Breast epithelium (tissue), 3 donors: Measurements from ENCODE around the gene ANKRD42.

Experiments used
- POLR2A ChIP-seq: fragments of 450-650 bp; IDR thresholded peaks from one replicate; pipeline ENCODE4 v1.6.1; 2016; ENCODE audit warnings: antibody characterized with exemption, mild to moderate bottlenecking, moderate library complexity
- TF ChIP-seq, protein P1 (sequence below), 3 donors: fragments of 450-650 bp; IDR thresholded peaks; one replicate each; pipeline ENCODE4 v1.5.1; 2016 to 2017; ENCODE audit warnings: antibody characterized with exemption in 3 of 3, mild to moderate bottlenecking in 3 of 3, moderate library complexity in 3 of 3

DNA sequence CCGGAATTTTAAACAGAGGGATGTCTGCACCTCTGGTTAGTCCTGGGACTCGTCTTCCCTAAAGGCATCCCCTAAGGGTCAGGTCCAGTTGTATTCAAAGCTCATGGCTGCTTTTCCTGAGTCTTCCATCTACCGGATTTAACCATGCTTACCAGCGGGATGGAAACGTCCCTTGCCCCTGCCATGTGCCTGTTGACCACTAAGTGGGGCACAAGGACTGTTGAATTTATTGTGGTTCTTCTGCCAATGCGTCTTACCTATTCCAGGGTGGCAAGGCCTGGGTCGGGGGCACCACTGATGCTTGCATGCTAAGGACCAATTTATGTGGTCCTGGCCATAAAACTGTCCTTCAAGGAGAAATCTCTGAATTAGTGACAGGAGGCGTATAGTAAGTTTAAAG lies 25.6 kb downstream of the ANKRD42 start:
- no peak for TF ChIP-seq POLR2A
- TF ChIP-seq, protein P1, sequence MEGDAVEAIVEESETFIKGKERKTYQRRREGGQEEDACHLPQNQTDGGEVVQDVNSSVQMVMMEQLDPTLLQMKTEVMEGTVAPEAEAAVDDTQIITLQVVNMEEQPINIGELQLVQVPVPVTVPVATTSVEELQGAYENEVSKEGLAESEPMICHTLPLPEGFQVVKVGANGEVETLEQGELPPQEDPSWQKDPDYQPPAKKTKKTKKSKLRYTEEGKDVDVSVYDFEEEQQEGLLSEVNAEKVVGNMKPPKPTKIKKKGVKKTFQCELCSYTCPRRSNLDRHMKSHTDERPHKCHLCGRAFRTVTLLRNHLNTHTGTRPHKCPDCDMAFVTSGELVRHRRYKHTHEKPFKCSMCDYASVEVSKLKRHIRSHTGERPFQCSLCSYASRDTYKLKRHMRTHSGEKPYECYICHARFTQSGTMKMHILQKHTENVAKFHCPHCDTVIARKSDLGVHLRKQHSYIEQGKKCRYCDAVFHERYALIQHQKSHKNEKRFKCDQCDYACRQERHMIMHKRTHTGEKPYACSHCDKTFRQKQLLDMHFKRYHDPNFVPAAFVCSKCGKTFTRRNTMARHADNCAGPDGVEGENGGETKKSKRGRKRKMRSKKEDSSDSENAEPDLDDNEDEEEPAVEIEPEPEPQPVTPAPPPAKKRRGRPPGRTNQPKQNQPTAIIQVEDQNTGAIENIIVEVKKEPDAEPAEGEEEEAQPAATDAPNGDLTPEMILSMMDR (IDR thresholded peaks at IDR 0.05): no peak
